Colonic mucosa (tissue), 4 donors: ENCODE results near the gene CTSL. TPM values are rescaled to one million over a fixed set of nuclear protein-coding genes. Genes with fewer than 3 reads are reported as not detected.

Experiments
- DNase-seq: peaks from one replicate; pipeline ENCODE4 v3.0.0-alpha.2; 2020
- H3K27ac ChIP-seq: fragments of 200-600 bp; one replicate; pipeline ENCODE4 v1.8.0; 2021
- H3K27me3 ChIP-seq: fragments of 200-600 bp; one replicate; pipeline ENCODE4 v1.8.0; 2021
- H3K36me3 ChIP-seq: fragments of 200-600 bp; one replicate; pipeline ENCODE4 v1.8.0; 2021
- H3K4me1 ChIP-seq: fragments of 200-600 bp; one replicate; pipeline ENCODE4 v1.8.0; 2021; ENCODE audit warnings: mild to moderate bottlenecking
- H3K4me3 ChIP-seq: fragments of 200-600 bp; one replicate; pipeline ENCODE4 v1.8.0; 2021
- H3K9ac ChIP-seq, 2 donors: one replicate each; pipeline ENCODE4 v1.7.0; 2013; ENCODE audit warnings: control low read depth in 2 of 2, low read depth in 2 of 2, low read length in 2 of 2
- H3K9me3 ChIP-seq: fragments of 200-600 bp; one replicate; pipeline ENCODE4 v1.8.0; 2021
- intact Hi-C: fragments of 100-400 bp; cut with DNase I; formaldehyde crosslinking; loops from one replicate; pipeline ENCODE4 v1.14.1; 2022
- total RNA-seq, 2 donors: library from RNA; stranded (reverse); fragmentation: NEBNext Ultra II Directional in 1 of 2; extraction: Animal tissue kit (Norgen Biotek cat#: 25700) in 1 of 2; gene quantifications; one replicate each; pipeline ENCODE4 v1.2.1, GENCODE V29; 2021
- TF ChIP-seq, protein P1 (sequence below): fragments of 200-600 bp; IDR thresholded peaks from one replicate; pipeline ENCODE4 v1.8.0; 2022; ENCODE audit warnings: antibody characterized with exemption, mild to moderate bottlenecking
- donor health status: healthy.
- donor health status: DM: no; HTN: no; CAD: no.
- donor health status: DM: no; HTN: no; CAD: no.

Gene CTSL
- total RNA-seq, 2 donors from 2014 or later = 32.1 to 69.9 TPM

DNA sequence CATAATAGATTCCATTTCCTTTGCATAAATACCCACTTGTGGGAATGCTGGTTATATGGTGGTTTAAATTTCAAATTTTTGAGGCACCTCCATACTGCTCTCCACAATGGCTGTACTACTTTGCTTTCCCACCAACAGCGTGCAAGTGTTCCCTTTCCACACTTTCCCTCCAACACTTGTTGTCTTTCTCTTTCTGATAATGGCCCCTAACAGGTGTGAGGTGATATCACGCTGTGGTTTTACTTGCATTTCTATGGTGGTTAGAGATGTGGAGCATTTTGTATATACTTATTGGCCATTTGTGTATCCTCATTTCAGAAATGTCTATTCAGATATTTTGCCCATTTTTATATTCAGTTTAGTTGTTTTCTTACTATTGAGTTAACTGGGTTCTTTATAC is 34.6 kb downstream of the CTSL start:
- intact Hi-C loops = no loop called here
- no peaks in the 10 kb centered on the region for H3K27me3 ChIP-seq
- DNase-seq = no peak

GRCh38 chr9:87763286-87763685 is 37.4 kb downstream of the CTSL start:
- TF ChIP-seq, protein P1, sequence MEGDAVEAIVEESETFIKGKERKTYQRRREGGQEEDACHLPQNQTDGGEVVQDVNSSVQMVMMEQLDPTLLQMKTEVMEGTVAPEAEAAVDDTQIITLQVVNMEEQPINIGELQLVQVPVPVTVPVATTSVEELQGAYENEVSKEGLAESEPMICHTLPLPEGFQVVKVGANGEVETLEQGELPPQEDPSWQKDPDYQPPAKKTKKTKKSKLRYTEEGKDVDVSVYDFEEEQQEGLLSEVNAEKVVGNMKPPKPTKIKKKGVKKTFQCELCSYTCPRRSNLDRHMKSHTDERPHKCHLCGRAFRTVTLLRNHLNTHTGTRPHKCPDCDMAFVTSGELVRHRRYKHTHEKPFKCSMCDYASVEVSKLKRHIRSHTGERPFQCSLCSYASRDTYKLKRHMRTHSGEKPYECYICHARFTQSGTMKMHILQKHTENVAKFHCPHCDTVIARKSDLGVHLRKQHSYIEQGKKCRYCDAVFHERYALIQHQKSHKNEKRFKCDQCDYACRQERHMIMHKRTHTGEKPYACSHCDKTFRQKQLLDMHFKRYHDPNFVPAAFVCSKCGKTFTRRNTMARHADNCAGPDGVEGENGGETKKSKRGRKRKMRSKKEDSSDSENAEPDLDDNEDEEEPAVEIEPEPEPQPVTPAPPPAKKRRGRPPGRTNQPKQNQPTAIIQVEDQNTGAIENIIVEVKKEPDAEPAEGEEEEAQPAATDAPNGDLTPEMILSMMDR = no peak
- H3K36me3 ChIP-seq = no peaks in the 10 kb centered on the region
- H3K27me3 ChIP-seq = no peaks in the 10 kb centered on the region
- H3K4me1 ChIP-seq = no peaks in the 10 kb centered on the region
- no peak overlapping the region for H3K27ac ChIP-seq
- no peak overlapping the region for H3K9ac ChIP-seq
- no peak overlapping the region for H3K4me3 ChIP-seq
- H3K9me3 ChIP-seq = no peaks in the 10 kb centered on the region
- intact Hi-C loops = no loop called here
- no peak for DNase-seq

More for the DNA sequence above, 34.6 kb downstream of the CTSL start:
- TF ChIP-seq, protein P1 = no peak
- Histone ChIP-seq H3K27ac (no peak overlapping the region), H3K4me3 (no peak overlapping the region), H3K9me3 (no peaks in the 10 kb centered on the region), H3K9ac (no peak overlapping the region), H3K36me3 (no peaks in the 10 kb centered on the region), H3K4me1 (no peaks in the 10 kb centered on the region)

GRCh38 chr9:87765521-87765920 is 39.6 kb downstream of the CTSL start:
- TF ChIP-seq, protein P1 = no peak
- H3K9me3 ChIP-seq = no peaks in the 10 kb centered on the region
- no peak overlapping the region for H3K9ac ChIP-seq
- DNase-seq = no peak
- intact Hi-C loops = no loop called here
- no peak overlapping the region for H3K4me3 ChIP-seq
- no peaks in the 10 kb centered on the region for H3K4me1 ChIP-seq
- no peaks in the 10 kb centered on the region for H3K36me3 ChIP-seq
- no peaks in the 10 kb centered on the region for H3K27me3 ChIP-seq
- no peak overlapping the region for H3K27ac ChIP-seq

GRCh38 chr9:87766697-87767096 is 40.8 kb downstream of the CTSL start:
- no peaks in the 10 kb centered on the region for H3K4me1 ChIP-seq
- no peak overlapping the region for H3K27ac ChIP-seq
- H3K9ac ChIP-seq = no peak overlapping the region
- H3K4me3 ChIP-seq = no peak overlapping the region
- intact Hi-C loops = no loop called here
- H3K36me3 ChIP-seq = no peaks in the 10 kb centered on the region
- H3K27me3 ChIP-seq = no peaks in the 10 kb centered on the region
- TF ChIP-seq, protein P1 = no peak
- DNase-seq = no peak
- H3K9me3 ChIP-seq = no peaks in the 10 kb centered on the region

GRCh38 chr9:87770616-87771315 is 44.8 kb downstream of the CTSL start:
- intact Hi-C loops = no loop called here
- Histone ChIP-seq H3K27ac (no peak overlapping the region), H3K4me3 (no peak overlapping the region), H3K4me1 (no peaks in the 10 kb centered on the region), H3K9ac (no peak overlapping the region), H3K36me3 (no peaks in the 10 kb centered on the region), H3K27me3 (no peaks in the 10 kb centered on the region), H3K9me3 (no peaks in the 10 kb centered on the region)
- no peak for DNase-seq
- TF ChIP-seq, protein P1 = no peak
